Activated CD8-positive, alpha-beta T cell treated with anti-CD3 and anti-CD28 coated beads, Interleukin-2, amount 10 ng/mL, durations not matched to agents 7 days and 5 days (primary cell): ENCODE measurements around the gene ERF. TPM values are rescaled to one million over a fixed set of nuclear protein-coding genes. Genes with fewer than 3 reads are reported as not detected.

Experiments
- ATAC-seq: fragments of 150-1000 bp; cut with Tn5 transposase; one replicate; pipeline ENCODE4 v1.10.0; 2021; ENCODE audit warnings: moderate library complexity
- CTCF ChIA-PET: fragments of 350-600 bp; sonication (Branson Sonifier 250); formaldehyde crosslinking; loops from one replicate; lab custom pipeline; 2021; ENCODE audit warnings: antibody characterized with exemption; lab: Charles Lee
- POLR2A ChIA-PET: fragments of 350-600 bp; sonication (Branson Sonifier 250); formaldehyde crosslinking; loops from one replicate; lab custom pipeline; 2021; ENCODE audit warnings: antibody characterized with exemption; lab: Charles Lee
- DNase-seq: peaks from one replicate; pipeline ENCODE4 v3.0.0-alpha.2; 2020
- H3K27ac Mint-ChIP-seq: one replicate; pipeline ENCODE4 v1.8.0; 2021; ENCODE audit warnings: mild to moderate bottlenecking, mixed read lengths
- H3K27me3 Mint-ChIP-seq: one replicate; pipeline ENCODE4 v1.8.0; 2021; ENCODE audit warnings: low read depth, mixed read lengths
- H3K36me3 Mint-ChIP-seq: one replicate; pipeline ENCODE4 v1.8.0; 2021; ENCODE audit warnings: low read depth, mixed read lengths
- H3K4me1 Mint-ChIP-seq: one replicate; pipeline ENCODE4 v1.8.0; 2021; ENCODE audit warnings: low read depth, mixed read lengths
- H3K4me3 Mint-ChIP-seq: one replicate; pipeline ENCODE4 v1.8.0; 2021; ENCODE audit warnings: mild to moderate bottlenecking, mixed read lengths
- H3K9me3 Mint-ChIP-seq: one replicate; pipeline ENCODE4 v1.8.0; 2022; ENCODE audit warnings: mixed read lengths; ENCODE audit not compliant: insufficient read depth
- total RNA-seq, 2 experiments: library from RNA; stranded (reverse); gene quantifications; one replicate each; pipeline ENCODE4 v1.2.3, GENCODE V29; 2021

ERF gene
- total RNA-seq, result 10 to 100 TPM; 49.9 to 54.5 TPM

DNA sequence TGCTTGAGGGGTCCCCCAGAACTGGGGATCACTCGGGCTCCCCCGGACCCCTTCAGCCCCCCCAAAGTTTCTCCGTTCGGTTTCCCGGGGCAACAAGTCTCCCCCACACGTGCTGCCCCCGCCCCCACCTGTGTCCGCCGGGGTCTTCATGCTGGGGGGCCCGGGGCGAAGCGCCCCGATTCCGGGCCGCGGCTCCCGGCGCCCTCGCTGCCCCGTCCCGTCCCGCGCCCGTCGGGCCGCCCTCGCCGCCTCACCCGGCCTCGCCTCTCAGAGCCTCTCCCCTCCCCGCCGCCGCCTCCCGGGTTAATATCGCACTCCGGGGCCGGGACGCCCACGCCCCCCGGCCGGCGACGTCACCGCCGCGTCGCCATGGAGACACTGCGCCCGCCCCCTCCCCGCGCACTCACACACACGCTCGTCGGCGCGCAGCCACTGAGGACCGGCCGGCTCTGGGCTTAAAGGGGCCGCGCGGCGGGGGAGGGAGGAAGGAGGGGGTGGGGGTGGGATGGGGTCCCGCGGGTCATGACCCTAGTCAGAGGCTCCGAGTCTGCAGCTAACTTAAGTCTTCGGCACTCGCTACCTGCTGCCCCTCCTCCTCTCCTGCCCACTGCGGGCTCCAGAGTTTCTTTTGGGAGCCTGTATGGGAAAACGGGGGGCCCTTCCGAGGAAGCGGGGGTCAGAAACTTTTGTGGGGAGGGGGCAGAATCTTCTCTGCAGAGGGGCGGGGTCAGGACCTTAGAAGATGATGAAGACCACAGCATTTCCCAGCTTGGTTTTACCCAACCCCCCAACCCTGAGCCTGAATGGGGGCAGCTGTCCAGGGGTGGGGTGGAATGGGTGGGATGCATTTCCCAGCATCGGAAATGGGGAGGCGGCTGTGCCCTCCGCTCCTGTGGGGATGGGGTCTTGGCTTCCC lies at the start of gene ERF:
Gene ERF, minus strand, starts transcription at position 279 of the 916 bp plus-strand sequence. Its CDS starts 129 bp downstream, at position 150.
- peak within 1 kb of the TSS; percentile 85 for H3K27ac Mint-ChIP-seq
- ATAC-seq, result peak; percentile 67
- H3K4me3 Mint-ChIP-seq, result peak within 1 kb of the TSS; percentile 74
- H3K9me3 Mint-ChIP-seq, result no peaks in the 10 kb centered on the region
- ChIA-PET CTCF (interaction anchor here (0.8 to 2.7 kb wide), 3 partner anchors 10 to 24 kb away, joined by 3 to 8 read pairs (median 6); no protein-coding TSS in a partner anchor), POLR2A (interaction anchor here (1.1 to 1.4 kb wide), 2 partner anchors 12 to 13 kb away, joined by 4 read pairs; no protein-coding TSS in a partner anchor)
- H3K36me3 Mint-ChIP-seq, result peaks cover 5% of the 10 kb centered on the region
- peak; percentile 93 for DNase-seq
- H3K27me3 Mint-ChIP-seq, result peaks cover 7% of the 10 kb centered on the region
- H3K4me1 Mint-ChIP-seq, result peaks cover 36% of the 10 kb centered on the region

DNA sequence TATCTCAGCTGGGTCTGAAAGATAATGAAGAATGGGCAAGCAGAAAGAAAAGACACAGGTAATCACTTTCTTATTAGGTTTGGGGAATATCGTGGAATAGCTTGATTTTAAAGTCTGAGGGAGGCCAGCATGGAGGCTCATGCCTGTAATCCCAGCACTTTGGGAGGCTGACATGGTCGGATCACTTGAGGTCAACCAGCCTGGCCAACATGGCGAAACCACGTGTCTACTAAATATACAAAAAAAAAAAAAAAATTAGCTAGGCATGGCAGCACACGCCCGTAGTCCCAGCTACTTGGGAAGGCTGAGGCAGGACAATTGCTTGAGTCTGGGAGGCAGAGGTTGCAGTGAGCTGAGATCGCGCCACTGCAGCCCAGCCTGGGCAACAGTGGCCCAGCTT lies 48.9 kb upstream of the ERF start:
- H3K9me3 Mint-ChIP-seq, result no peaks in the 10 kb centered on the region
- DNase-seq, result no peak
- H3K27ac Mint-ChIP-seq, result no peak overlapping the region
- H3K27me3 Mint-ChIP-seq, result no peaks in the 10 kb centered on the region
- ChIA-PET POLR2A (interaction anchor here (0.6 kb wide), 1 partner anchor 461 kb away, joined by 3 read pairs; no protein-coding TSS in a partner anchor), CTCF (interaction anchor here (0.7 kb wide), 1 partner anchor 8 kb away, joined by 4 read pairs; no protein-coding TSS in a partner anchor)
- ATAC-seq, result no peak
- H3K4me3 Mint-ChIP-seq, result no peak overlapping the region
- H3K4me1 Mint-ChIP-seq, result peaks cover 26% of the 10 kb centered on the region
- peaks cover 7% of the 10 kb centered on the region for H3K36me3 Mint-ChIP-seq

DNA sequence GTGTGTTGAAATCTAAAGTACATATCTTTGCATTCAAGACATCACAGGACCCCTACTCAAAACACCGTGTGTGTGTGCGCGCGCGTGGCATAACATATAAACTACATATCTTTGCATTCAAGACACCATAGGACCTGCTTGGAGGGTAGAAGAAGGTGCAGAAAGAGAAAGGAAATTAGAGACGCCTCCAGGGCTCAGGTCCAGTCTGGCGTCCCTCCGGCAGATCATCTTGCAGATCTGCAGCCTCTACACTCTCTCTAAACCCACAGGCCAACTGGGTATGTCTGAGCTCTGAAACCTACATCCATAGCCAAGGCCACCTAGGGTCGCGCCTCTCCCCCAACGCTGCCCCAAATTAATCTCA lies 48.2 kb upstream of the ERF start:
- DNase-seq (no peak), ATAC-seq (no peak)
- ChIA-PET POLR2A (no interaction called here), CTCF (interaction anchor here (1.0 to 1.6 kb wide), 2 partner anchors 60 to 171 kb away, joined by 6 to 7 read pairs; partner anchors contain the start of genes GSK3A and POU2F2)
- no peaks in the 10 kb centered on the region for H3K27me3 Mint-ChIP-seq
- H3K4me1 Mint-ChIP-seq, result peaks cover 26% of the 10 kb centered on the region
- peaks cover 7% of the 10 kb centered on the region for H3K36me3 Mint-ChIP-seq
- H3K4me3 Mint-ChIP-seq, result peak overlapping the region; percentile 86
- peak overlapping the region; percentile 91 for H3K27ac Mint-ChIP-seq
- no peaks in the 10 kb centered on the region for H3K9me3 Mint-ChIP-seq

DNA sequence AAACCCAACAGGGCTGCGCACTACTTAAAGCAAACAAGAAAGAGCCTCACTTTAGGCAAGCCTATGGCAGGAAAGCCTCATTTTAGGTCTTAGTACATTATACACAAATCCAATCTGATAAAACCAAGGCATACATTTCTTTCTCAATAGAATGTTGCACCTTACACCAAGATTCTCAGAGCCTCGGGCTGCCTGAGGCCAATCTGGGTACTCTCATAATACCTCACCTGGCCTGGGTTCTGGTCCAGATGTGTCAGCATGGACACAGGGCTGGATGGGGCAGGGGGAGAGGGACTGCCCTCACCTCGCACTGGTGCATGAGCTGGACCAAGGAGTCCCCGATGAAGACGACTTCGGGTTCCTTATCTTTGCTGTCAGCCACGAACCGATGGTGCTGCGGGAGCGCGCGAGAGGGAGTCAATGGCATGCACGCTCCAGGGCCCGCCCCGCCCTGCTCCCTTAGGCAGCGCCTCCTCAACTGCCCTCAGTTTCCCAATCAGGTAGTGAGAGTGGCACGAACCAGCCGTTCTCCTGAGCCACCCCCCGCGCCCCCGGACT lies 46.8 kb upstream of the ERF start, which contains the start of gene PRR19:
Gene PRR19, plus strand, starts transcription at position 487 of the 558 bp plus-strand sequence. CDS start 7,453 bp downstream, outside the sequence.
- Mint-ChIP-seq H3K27me3 (no peaks in the 10 kb centered on the region), H3K4me3 (peak within 1 kb of the TSS; percentile 86), H3K27ac (peak within 1 kb of the TSS; percentile 91), H3K4me1 (peaks cover 26% of the 10 kb centered on the region), H3K9me3 (no peaks in the 10 kb centered on the region), H3K36me3 (peaks cover 9% of the 10 kb centered on the region)
- ATAC-seq, result peak; percentile 28
- ChIA-PET POLR2A (interaction anchor here (0.8 to 1.1 kb wide), 2 partner anchors 20 to 31 kb away, joined by 3 to 4 read pairs; no protein-coding TSS in a partner anchor), CTCF (interaction anchor here (0.7 to 1.7 kb wide), 5 partner anchors 59 to 193 kb away, joined by 3 to 7 read pairs (median 6); partner anchors contain the start of genes GSK3A, POU2F2 and ZNF526)
- no peak for DNase-seq

DNA sequence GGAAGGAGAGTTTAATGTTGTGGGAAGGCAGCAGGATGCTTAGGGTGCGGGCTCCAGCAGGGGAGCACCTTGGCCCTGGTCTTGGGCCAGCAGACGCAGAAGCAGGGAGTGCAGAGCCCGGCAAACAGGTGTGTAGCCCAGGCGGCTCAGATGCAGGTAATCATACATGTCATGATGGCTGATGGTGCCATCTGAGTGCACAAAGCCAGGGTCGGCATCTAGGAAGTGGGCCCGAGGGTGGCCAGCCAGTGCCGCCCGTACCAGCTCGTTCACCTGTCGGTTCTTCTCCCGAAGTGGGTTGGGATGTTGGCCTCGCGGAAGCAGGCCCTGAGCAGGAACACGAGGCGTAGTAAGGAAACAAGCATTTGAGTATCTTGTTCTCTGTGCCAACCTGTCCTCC lies 42.1 kb upstream of the ERF start:
- Mint-ChIP-seq H3K4me1 (peaks cover 15% of the 10 kb centered on the region), H3K36me3 (peaks cover 29% of the 10 kb centered on the region), H3K27me3 (no peaks in the 10 kb centered on the region), H3K4me3 (no peak overlapping the region), H3K27ac (peak overlapping the region; percentile 3), H3K9me3 (no peaks in the 10 kb centered on the region)
- ATAC-seq (no peak), DNase-seq (no peak)
- ChIA-PET POLR2A (no interaction called here), CTCF (interaction anchor here (0.9 to 3.2 kb wide), 8 partner anchors 10 to 188 kb away, joined by 3 to 19 read pairs (median 12); partner anchors contain the start of genes GSK3A and POU2F2)

DNA sequence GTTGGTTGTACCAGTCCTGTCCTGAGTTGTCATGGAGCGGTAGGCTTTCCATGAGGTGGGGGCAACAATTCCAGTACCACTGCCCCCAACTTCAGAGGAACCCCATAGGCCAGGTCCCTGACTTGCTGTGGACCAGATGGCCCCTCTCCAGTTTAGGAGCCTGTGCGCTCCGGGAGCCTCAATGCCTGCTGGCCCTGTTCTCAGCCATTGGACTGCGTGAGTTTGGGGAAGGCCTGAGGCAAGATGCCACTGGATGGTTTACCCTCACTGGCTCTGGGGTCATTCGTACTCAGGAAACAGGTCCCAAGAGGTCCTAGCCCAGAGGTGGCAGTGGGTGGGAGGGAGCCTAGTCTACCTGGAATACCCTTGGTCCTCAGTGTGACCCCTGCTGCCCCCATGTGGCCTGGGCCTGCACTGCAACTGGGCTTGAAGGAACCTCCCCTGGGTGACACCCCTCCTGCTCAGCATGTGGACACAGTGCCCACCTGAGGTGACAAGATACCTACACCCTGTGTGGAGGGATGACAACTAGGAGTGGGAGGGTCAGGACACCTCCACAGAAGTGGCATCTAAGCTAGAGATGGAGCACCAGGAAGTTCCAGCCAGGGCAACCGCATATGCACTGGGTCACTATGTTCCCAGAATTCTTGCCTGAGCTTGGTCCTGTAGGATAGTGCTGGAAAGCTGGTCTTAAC lies 41.0 kb upstream of the ERF start:
- Mint-ChIP-seq H3K9me3 (no peaks in the 10 kb centered on the region), H3K4me3 (no peak overlapping the region), H3K4me1 (peaks cover 10% of the 10 kb centered on the region), H3K27ac (no peak overlapping the region), H3K27me3 (no peaks in the 10 kb centered on the region), H3K36me3 (peaks cover 38% of the 10 kb centered on the region)
- ATAC-seq, result peak; percentile 86
- ChIA-PET CTCF (interaction anchor here (0.6 to 3.2 kb wide), 13 partner anchors 8 to 187 kb away, joined by 3 to 19 read pairs (median 4); partner anchors contain the start of genes GSK3A and POU2F2), POLR2A (no interaction called here)
- DNase-seq, result peak; percentile 92

DNA sequence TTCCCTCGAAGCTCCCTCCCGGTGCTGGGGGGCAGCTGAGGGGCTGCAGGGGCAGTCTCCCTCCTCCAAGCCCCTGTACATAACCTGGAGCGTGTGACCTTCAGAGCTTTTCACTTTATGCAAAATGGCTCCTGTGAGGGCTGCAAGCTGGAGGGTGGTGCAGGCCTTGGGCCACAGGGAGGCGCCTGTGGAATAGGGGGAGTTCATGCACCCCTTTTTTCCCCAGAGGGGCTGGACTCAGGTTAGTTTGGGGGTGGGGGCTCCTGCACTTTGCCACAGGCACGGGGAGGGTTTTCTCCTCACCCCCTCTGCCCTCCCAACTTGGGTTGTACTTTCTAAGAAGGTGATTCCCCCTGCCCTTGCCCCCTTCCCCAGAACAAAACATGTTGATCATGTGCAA lies 40.4 kb upstream of the ERF start:
- CTCF ChIA-PET, result interaction anchor here (1.3 to 2.4 kb wide), 5 partner anchors 10 to 163 kb away, joined by 3 to 14 read pairs (median 12); partner anchors contain the start of genes GSK3A and POU2F2
- H3K27ac Mint-ChIP-seq, result no peak overlapping the region
- peaks cover 8% of the 10 kb centered on the region for H3K4me1 Mint-ChIP-seq
- no peaks in the 10 kb centered on the region for H3K9me3 Mint-ChIP-seq
- no peaks in the 10 kb centered on the region for H3K27me3 Mint-ChIP-seq
- no peak overlapping the region for H3K4me3 Mint-ChIP-seq
- POLR2A ChIA-PET, result no interaction called here
- peaks cover 38% of the 10 kb centered on the region for H3K36me3 Mint-ChIP-seq
- no peak for ATAC-seq
- no peak for DNase-seq

DNA sequence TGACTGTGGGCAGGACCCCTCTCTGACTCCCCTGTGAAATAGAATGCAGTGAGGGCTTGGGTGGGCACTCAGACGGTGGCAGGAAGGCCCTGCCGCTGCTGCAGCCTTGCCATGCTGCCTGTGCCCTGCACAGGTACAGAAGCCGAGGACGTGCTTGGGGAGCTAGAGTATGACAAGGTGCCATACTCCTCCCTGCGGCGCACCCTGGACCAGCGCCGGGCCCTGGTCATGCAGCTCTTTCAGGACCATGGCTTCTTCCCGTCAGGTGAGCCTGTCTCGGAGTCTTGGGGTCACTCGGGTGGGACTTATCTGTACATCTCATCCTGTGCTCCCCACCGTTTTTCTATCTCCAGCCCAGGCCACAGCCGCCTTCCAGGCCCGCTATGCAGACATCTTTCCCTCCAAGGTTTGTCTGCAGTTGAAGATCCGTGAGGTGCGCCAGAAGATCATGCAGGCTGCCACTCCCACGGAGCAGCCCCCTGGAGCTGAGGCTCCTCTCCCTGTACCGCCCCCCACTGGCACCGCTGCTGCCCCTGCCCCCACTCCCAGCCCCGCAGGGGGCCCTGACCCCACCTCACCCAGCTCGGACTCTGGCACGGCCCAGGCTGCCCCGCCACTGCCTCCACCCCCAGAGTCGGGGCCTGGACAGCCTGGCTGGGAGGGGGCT lies 39.7 kb upstream of the ERF start:
- Mint-ChIP-seq H3K27ac (peak overlapping the region; percentile 15), H3K27me3 (no peaks in the 10 kb centered on the region), H3K9me3 (no peaks in the 10 kb centered on the region), H3K36me3 (peaks cover 33% of the 10 kb centered on the region), H3K4me1 (peaks cover 8% of the 10 kb centered on the region), H3K4me3 (no peak overlapping the region)
- ATAC-seq (no peak), DNase-seq (no peak)
- ChIA-PET POLR2A (no interaction called here), CTCF (interaction anchor here (1.3 to 2.5 kb wide), 5 partner anchors 9 to 186 kb away, joined by 3 to 14 read pairs (median 11); partner anchors contain the start of gene GSK3A)

DNA sequence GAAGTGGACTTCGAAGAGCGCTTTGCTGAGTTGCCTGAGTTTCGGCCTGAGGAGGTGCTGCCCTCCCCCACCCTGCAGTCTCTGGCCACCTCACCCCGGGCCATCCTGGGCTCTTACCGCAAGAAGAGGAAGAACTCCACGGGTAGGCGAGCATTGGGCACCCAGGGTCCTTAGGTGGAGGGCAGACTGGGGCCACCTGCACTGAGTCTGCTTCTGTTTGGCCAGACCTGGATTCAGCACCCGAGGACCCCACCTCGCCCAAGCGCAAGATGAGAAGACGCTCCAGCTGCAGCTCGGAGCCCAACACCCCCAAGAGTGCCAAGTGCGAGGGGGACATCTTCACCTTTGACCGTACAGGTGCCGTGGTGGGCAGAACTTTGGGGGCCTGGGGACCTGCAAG lies 39.0 kb upstream of the ERF start:
- H3K9me3 Mint-ChIP-seq, result no peaks in the 10 kb centered on the region
- no peaks in the 10 kb centered on the region for H3K27me3 Mint-ChIP-seq
- ATAC-seq, result no peak
- H3K4me1 Mint-ChIP-seq, result peaks cover 8% of the 10 kb centered on the region
- DNase-seq, result no peak
- ChIA-PET CTCF (interaction anchor here (1.4 to 2.5 kb wide), 2 partner anchors 51 to 185 kb away, joined by 4 to 7 read pairs; no protein-coding TSS in a partner anchor), POLR2A (no interaction called here)
- peaks cover 37% of the 10 kb centered on the region for H3K36me3 Mint-ChIP-seq
- no peak overlapping the region for H3K4me3 Mint-ChIP-seq
- no peak overlapping the region for H3K27ac Mint-ChIP-seq

DNA sequence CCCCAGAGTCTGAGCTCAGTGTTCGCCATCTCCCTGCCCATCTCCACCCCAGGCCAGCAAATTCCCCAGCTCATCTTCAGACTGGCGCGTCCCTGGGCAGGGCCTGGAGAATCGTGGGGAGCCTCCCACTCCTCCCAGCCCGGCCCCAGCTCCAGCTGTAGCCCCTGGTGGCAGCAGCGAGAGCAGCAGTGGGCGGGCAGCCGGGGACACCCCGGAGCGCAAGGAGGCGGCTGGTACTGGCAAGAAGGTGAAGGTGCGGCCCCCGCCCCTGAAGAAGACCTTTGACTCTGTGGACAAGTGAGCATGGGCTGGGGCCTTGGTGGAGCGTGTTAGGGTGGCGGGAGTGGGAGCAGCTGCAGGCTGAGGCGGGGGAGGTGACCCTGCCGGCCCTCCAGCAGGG lies 38.6 kb upstream of the ERF start:
- Mint-ChIP-seq H3K4me1 (peaks cover 8% of the 10 kb centered on the region), H3K27ac (no peak overlapping the region), H3K4me3 (no peak overlapping the region), H3K36me3 (peaks cover 37% of the 10 kb centered on the region), H3K9me3 (no peaks in the 10 kb centered on the region), H3K27me3 (no peaks in the 10 kb centered on the region)
- DNase-seq (no peak), ATAC-seq (no peak)
- ChIA-PET CTCF (interaction anchor here (1.4 to 2.5 kb wide), 2 partner anchors 50 to 185 kb away, joined by 4 to 7 read pairs; no protein-coding TSS in a partner anchor), POLR2A (no interaction called here)
